ENCODE data around the gene TNFRSF8.
A peak's percentile ranks its signal among the peaks of the same experiment; 100 is the strongest.

TNFRSF8 gene

GRCh38 chr1:12162459-12163137, 99.5 kb downstream of the TNFRSF8 start:
- no peak for DNase-seq

GRCh38 chr1:12163210-12163609, 100.1 kb downstream of the TNFRSF8 start:
- no peak for DNase-seq

- DNase-seq = no peak
These were observed 101.1 kb downstream of the TNFRSF8 start for GRCh38 chr1:12164210-12164609.

GRCh38 chr1:12165342-12165741, 102.2 kb downstream of the TNFRSF8 start:
- DNase-seq = no peak

GRCh38 chr1:12166834-12167492, 103.9 kb downstream of the TNFRSF8 start, which contains the start of gene TNFRSF1B:
TSS of gene TNFRSF1B (plus strand) at chr1:12166991. CDS start at chr1:12167092, 101 bp downstream.
- peak; percentile 74 for DNase-seq

DNA sequence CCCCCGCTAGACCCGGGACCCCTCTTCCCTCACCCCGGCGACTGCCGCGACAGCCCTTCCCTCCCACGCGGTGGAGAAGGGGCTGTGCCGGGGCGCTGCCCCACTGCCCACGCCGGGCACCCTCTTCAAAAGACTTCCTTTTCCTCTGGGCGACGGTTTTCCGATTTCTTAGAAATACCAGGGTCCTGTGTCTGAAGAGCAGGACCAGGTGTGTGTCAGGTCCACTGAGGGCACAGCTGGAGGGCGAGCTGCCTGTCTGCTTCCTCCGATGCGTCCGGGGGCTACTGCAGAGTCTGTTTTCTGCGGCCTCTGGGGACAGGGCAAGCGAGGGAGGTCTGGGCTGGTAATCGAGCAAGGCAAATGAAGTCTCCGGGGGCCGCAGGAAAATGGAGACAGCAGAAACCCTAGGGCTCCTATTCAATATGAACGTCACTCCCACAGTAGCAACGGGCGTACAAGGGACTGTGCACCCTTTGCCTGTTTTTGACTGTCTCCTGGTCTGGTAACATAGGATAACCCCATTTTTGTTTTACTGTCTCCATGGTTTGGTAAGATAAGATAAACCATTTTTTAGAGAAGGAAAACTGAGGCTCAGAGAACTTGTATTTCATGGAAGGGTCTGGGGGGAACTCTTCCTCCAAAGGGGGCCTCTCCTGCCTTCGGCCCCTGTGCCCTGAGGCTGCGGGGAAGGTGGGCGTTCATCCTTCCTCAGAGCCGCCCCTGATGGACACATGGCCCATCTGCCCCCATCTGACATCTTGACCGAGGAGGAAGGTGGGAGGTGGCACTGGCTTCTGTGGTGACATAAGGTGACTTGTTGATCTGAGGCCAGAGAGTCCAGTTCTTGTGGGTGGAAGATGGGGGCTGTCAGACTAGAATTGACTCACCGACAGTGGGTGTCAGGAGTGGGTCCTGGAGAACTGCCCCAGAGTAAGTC, 104.7 kb downstream of the TNFRSF8 start:
- DNase-seq = no peak

- no peak for DNase-seq
These were observed 105.5 kb downstream of the TNFRSF8 start for GRCh38 chr1:12168451-12169160.

- no peak for DNase-seq
These were observed 106.5 kb downstream of the TNFRSF8 start for GRCh38 chr1:12169442-12170135.

DNA sequence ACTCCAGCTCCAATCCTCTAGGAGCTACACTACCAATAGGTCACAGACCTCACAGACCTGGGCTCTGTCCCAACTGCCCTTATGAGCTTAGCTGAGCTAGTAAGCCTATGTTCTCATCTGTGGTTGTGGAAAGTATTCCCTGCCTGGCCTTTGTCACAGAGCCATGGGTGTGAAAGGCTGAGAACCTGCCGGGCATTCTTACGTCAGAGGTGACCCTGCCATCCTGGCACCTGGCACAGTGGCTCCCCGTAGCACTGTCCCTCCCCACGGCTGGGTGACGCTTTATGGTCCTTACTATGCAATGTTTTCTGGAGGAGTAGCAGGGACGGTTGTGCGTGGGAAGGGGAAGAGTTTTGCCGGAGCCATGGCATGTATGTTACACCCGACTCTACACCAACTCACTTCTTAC, 107.2 kb downstream of the TNFRSF8 start:
- no peak for DNase-seq

GRCh38 chr1:12171206-12172041, 108.3 kb downstream of the TNFRSF8 start:
- peak; percentile 79 for DNase-seq

DNA sequence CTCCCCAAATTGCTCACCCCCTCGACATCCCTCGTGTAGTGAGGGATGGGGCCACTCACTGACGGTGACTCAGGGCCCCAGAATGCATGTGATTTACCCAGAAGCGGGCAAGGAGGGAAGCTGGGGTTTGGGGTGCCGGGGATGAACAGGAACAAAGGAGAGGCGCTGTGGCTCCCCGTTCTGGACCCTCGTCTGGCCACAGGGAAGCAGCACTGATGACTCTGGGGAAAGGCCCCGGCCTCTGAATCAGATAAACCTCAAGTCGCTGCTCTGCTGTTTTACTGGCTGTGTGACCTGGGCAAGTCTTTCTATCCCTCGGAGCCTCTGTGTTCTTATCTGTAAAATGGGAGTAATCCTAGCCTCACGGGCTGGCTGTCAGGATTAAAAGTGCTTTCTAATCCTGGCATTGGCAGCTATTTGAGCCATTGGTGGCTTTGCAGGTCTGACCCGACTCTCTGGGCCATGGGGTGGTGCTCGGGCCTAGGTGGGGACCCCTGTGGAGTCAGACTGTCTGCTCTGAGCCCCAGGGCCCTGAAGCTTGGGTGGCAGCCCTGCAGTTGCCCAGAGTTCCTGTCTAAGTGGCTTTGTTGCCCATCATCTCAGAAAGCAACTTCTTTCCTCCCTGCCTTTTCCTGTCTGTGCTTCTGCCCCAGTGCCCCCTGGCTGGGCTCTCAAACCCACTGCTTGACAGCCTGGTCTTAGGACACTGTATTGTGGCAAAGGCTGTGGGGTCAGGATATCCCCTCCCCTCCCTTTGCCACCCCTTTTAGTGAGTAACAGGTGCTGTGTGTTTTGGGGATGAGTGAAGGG, 109.1 kb downstream of the TNFRSF8 start:
- DNase-seq = peak; percentile 62

DNA sequence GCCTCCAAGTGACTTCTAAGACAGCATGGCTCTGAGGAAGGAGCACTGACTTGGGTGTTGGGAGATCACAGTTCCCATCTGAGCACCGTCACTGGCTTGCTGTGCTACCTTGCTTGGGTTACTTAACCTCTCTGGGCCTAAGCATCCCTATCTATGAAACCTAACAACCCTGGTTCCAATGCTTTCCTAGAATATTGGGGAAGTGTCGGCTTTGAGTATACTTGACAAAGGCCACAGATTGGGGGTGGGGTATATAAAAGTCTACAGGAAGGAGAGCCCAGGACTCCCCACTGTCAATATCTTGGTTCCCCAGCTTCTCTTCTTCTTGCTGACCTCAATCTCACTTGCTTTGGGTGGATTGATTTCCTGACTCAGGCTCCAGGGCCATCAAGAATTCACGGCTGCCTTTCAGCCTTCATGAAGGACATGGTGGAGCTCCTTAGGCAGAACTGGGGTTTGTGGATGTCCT, 110.0 kb downstream of the TNFRSF8 start:
- DNase-seq = no peak

GRCh38 chr1:12173631-12174121, 110.6 kb downstream of the TNFRSF8 start:
- DNase-seq = peak; percentile 96

GRCh38 chr1:12174924-12175810, 112.1 kb downstream of the TNFRSF8 start:
- DNase-seq = no peak

DNA sequence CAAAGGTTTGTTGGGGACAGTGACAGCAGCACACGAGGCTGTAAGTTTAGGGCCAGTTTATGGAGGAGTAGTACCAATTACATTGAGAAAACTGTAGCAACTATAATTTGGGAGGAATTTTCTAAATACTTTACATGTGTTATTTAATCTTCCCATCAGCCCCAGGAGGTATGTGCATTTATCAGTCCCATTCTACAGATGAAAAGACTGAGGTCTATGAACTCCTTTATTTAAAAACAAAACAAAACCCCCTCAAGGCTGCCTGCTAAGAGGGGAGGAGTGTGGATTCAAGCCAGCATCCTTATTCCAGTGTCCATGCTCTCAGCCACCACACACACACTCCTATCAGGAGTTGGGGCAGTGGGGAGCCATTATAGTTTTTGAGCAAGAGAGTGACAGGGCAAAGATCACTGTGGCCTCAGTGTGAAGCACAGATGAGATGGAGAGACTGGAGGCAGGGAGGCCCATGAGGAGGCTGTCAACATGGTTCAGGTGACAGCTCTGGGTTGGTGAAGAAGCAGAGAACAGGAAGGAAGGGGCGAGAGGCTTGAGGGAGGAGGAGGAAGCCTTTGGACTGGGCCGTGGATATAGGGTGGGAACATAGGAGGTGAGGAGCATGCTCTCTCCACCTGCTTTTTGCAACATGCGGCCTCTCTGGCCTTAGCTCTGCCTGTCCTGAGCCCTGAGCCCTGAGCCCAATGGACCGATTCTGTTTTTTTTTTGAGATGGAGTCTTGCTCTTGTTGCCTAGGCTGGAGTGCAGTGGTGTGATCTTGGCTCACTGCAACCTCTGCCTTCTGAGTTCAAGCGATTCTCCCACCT, 113.4 kb downstream of the TNFRSF8 start:
- no peak for DNase-seq

DNA sequence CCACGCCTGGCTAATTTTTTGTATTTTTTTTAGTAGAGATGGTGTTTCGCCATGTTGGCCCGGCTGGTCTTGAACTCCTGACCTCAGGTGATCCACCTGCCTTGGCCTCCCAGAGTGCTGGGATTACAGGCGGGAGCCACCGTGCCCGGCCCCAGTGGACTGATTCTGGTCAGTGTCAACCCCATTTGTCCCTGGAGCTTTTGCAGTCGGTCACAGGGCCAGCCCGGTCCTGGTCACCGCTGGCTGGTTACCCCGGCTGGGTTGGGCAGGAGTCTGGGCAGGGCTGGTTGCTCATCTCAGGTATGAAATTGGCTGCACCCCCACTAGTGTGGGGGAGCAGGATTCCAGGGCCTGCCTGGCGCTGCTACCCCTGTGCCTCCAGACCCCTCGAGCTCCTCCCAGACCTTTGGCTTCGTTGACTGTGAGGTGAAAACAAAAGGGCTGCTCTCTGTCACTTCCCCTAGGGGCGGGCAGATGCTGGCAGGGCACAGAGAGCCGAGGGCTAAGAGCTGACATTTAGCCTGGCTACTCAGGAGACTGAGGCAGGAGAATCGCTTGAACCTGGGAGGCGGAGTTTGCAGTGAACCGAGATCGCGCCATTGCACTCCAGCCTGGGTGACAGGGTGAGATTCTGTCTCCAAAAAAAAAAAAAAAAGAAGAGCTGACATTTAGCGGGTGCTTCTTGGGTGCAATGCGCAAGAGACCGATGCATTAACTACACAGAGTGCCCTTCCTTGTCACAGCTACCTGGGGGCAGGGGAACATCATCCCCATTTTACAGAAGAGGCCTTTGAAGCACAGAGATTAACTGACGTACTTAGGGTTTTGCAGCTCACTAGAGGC, 114.3 kb downstream of the TNFRSF8 start:
- DNase-seq = peak; percentile 47

DNA sequence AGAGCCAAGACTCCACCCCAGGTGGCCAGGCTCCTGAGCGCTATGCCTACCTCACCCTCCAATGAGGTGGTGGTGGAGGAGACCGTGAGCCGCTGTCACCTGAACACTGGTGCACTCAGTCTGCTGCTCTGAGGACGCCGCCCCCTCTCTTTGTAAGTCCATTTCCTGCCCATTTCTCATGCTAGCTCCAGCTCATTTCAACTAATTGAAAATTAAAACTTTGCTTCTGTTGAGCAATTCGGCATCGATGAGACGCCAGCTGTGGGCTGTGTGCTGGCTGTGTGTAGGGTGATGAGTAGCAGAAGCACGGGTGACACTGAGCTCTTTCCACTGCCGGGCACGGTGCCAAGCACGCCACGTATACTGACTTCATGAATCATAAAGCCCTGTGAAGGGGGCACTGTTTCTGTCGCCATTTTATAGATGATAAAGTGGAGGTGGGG, 114.9 kb downstream of the TNFRSF8 start:
- peak; percentile 87 for DNase-seq
